B cell (primary cell): ENCODE results near the gene RGS17. TPM values are rescaled to one million over a fixed set of nuclear protein-coding genes. Genes with fewer than 3 reads are reported as not detected.

Experiments used
- ATAC-seq: fragments of 200-7000 bp; cut with Tn5 transposase; one replicate; pipeline ENCODE4 v1.10.0; 2021; ENCODE audit warnings: low read depth, mild to moderate bottlenecking, moderate number of reproducible peaks, moderate library complexity
- CTCF ChIA-PET: fragments of 350-600 bp; sonication (Branson Sonifier 250); formaldehyde crosslinking; loops from one replicate; lab custom pipeline; 2021; ENCODE audit warnings: antibody characterized with exemption, inconsistent platforms; lab: Charles Lee
- POLR2A ChIA-PET: fragments of 350-600 bp; sonication (Branson Sonifier 250); formaldehyde crosslinking; loops from one replicate; lab custom pipeline; 2021; ENCODE audit warnings: antibody characterized with exemption; lab: Charles Lee
- DNase-seq: peaks from one replicate; pipeline ENCODE4 v3.0.0; 2013
- H2AFZ ChIP-seq: 2 replicates; pipeline ENCODE4 v1.6.1; 2012; ENCODE audit warnings: mild to moderate bottlenecking, low read depth, low read length; ENCODE audit not compliant: insufficient read depth, poor library complexity, severe bottlenecking
- H3K27ac ChIP-seq, 2 donors: 1 replicate in 1 of 2; 2 replicates in 1 of 2; pipeline ENCODE4 v1.5.1; 2012 to 2013; ENCODE audit warnings: low read length in 2 of 2, mild to moderate bottlenecking in 2 of 2, moderate library complexity in 1 of 2
- H3K27me3 ChIP-seq, 4 experiments: fragments of 200-600 bp in 1 of 4; sonication (generic) in 1 of 4; replicated peaks in 1 of 4; 1 replicate in 2 of 4; 2 replicates in 2 of 4; pipeline versions ENCODE4 v1.6.1 to v1.7.0; 2013 to 2016; ENCODE audit warnings: low read length in 3 of 4, mild to moderate bottlenecking in 2 of 4, mixed read lengths in 1 of 4, moderate library complexity in 1 of 4; ENCODE audit not compliant: insufficient read depth in 4 of 4, control insufficient read depth in 3 of 4; ENCODE audit errors: control extremely low read depth in 1 of 4
- H3K36me3 ChIP-seq, 2 experiments: replicated peaks in 1 of 2; 1 replicate in 1 of 2; 2 replicates in 1 of 2; pipeline versions ENCODE4 v1.6.1 to v1.7.1; 2013; ENCODE audit warnings: low read length in 1 of 2; ENCODE audit not compliant: insufficient read depth in 2 of 2, control insufficient read depth in 1 of 2; ENCODE audit errors: control extremely low read depth in 1 of 2, extremely low read depth in 1 of 2
- H3K4me1 ChIP-seq, 2 donors: fragments of 200-600 bp in 1 of 2; sonication (generic) in 1 of 2; 1 replicate in 1 of 2; 2 replicates in 1 of 2; pipeline versions ENCODE4 v1.5.1 to v1.6.1; 2013 to 2017; ENCODE audit warnings: low read length in 2 of 2; ENCODE audit not compliant: control insufficient read depth in 2 of 2, insufficient read depth in 2 of 2
- H3K4me2 ChIP-seq: replicated peaks from 2 replicates; pipeline ENCODE3; 2012; ENCODE audit warnings: mild to moderate bottlenecking, low read depth, low read length; ENCODE audit not compliant: poor library complexity, severe bottlenecking
- H3K4me3 ChIP-seq, 5 experiments: fragments of 200-600 bp in 1 of 5; sonication (generic) in 1 of 5; 1 replicate in 3 of 5; 2 replicates in 2 of 5; pipeline versions ENCODE4 v1.5.1 to v1.7.0; 2011 to 2016; ENCODE audit warnings: low read length in 4 of 5, mild to moderate bottlenecking in 4 of 5, low read depth in 2 of 5, control low read depth in 1 of 5, moderate library complexity in 1 of 5; ENCODE audit not compliant: insufficient read depth in 1 of 5; ENCODE audit errors: control extremely low read depth in 1 of 5, extremely low read depth in 1 of 5
- H3K79me2 ChIP-seq: fragments of 200-600 bp; sonication (generic); one replicate; pipeline ENCODE4 v1.6.0; 2016; ENCODE audit warnings: low read length; ENCODE audit not compliant: control insufficient read depth, insufficient read depth
- H3K9ac ChIP-seq: fragments of 200-600 bp; sonication (generic); 2 replicates; pipeline ENCODE4 v1.6.1; 2017; ENCODE audit warnings: mild to moderate bottlenecking, low read length, moderate library complexity
- H3K9me3 ChIP-seq, 3 donors: one replicate each; pipeline versions ENCODE4 v1.6.1 to v1.7.1; 2013; ENCODE audit warnings: low read length in 2 of 3; ENCODE audit not compliant: control insufficient read depth in 2 of 3, insufficient read depth in 1 of 3; ENCODE audit errors: control extremely low read depth in 1 of 3
- H4K20me1 ChIP-seq: 2 replicates; pipeline ENCODE4 v1.6.0; 2012; ENCODE audit warnings: mild to moderate bottlenecking, low read length; ENCODE audit not compliant: insufficient read depth, control insufficient read depth, poor library complexity, severe bottlenecking
- H3K27ac Mint-ChIP-seq: one replicate; pipeline ENCODE4 v1.8.0; 2021; ENCODE audit warnings: mixed read lengths
- H3K27me3 Mint-ChIP-seq: one replicate; pipeline ENCODE4 v1.8.0; 2021; ENCODE audit warnings: mixed read lengths
- H3K4me1 Mint-ChIP-seq: one replicate; pipeline ENCODE4 v1.8.0; 2021; ENCODE audit warnings: mixed read lengths
- H3K4me3 Mint-ChIP-seq: one replicate; pipeline ENCODE4 v1.8.0; 2021; ENCODE audit warnings: mixed read lengths
- H3K9me3 Mint-ChIP-seq: one replicate; pipeline ENCODE4 v1.8.0; 2022; ENCODE audit warnings: mixed read lengths; ENCODE audit not compliant: insufficient read depth
- EZH2 ChIP-seq: IDR thresholded peaks from 2 replicates; pipeline ENCODE4 v1.6.1; 2012; ENCODE audit warnings: borderline replicate concordance, low read depth, mild to moderate bottlenecking, moderate library complexity, low read length; ENCODE audit not compliant: insufficient read depth, poor library complexity, severe bottlenecking
- WGBS: methylation state at CpG from one replicate; pipeline ENCODE4 v1.1.5; 2013; ENCODE audit warnings: missing lambda C conversion rate; ENCODE audit not compliant: insufficient coverage; 5-methylcytosine and 5-hydroxymethylcytosine counted together
- intact Hi-C: fragments of 100-400 bp; cut with micrococcal nuclease; formaldehyde crosslinking; loops from one replicate; pipeline ENCODE4 v1.10.0; 2022
- polyA plus RNA-seq: library from polyadenylated mRNA; depleted of rRNA; stranded (reverse); fragments of >200 nt; gene quantifications from 2 replicates; pipeline ENCODE4 v1.2.3, GENCODE V29; 2012
- total RNA-seq, 2 donors: library from RNA; stranded (reverse); fragments of 120-200 nt in 1 of 2; gene quantifications; 1 replicate in 1 of 2; 2 replicates in 1 of 2; pipeline versions ENCODE4 v1.2.3 to v1.2.4, GENCODE V29; 2013 to 2022
- TF ChIP-seq, protein P1 (sequence below): fragments of 200-600 bp; IDR thresholded peaks from one replicate; pipeline ENCODE4 v1.8.0; 2022; ENCODE audit warnings: antibody characterized with exemption, mild to moderate bottlenecking

RGS17 gene
- total and polyA plus RNA-seq, 2 donors (not counting 1 experiment from before 2014, with no cell fraction given): not detected

DNA sequence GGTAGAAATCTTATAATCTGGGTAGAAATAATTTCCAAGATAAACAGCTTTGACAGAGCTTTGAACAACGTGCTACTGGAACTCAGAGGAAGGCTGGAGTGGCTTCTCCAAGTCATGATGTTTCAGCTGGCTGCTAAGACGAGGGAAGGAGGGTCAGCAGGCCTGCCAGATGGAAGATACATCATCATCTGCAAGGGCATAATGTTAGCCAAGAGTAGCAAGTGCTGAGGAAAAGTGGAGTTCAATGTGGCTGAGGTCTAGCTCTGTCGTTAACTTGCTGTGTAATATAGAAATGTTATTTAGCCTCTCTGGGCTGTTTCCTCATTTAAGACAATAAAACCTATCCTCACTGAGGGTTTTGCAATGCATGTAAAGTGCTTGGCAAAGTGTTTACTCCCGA, 35.1 kb downstream of the RGS17 start:
- DNase-seq (no peak), ATAC-seq (no peak)
- no peak overlapping the region for H3K4me3 ChIP-seq
- H3K9ac ChIP-seq: no peak overlapping the region
- no peak overlapping the region for H2AFZ ChIP-seq
- no peaks in the 10 kb centered on the region for H3K9me3 ChIP-seq
- H3K27me3 ChIP-seq: no peaks in the 10 kb centered on the region
- no peak overlapping the region for H3K4me2 ChIP-seq
- H3K79me2 ChIP-seq: no peaks in the 10 kb centered on the region
- H3K4me1 ChIP-seq: no peaks in the 10 kb centered on the region
- Mint-ChIP-seq H3K27ac (no peak overlapping the region), H3K4me1 (no peaks in the 10 kb centered on the region), H3K4me3 (no peak overlapping the region), H3K9me3 (no peaks in the 10 kb centered on the region), H3K27me3 (no peaks in the 10 kb centered on the region)
- no peaks in the 10 kb centered on the region for H3K36me3 ChIP-seq
- intact Hi-C loops: no loop called here
- TF ChIP-seq, protein P1, sequence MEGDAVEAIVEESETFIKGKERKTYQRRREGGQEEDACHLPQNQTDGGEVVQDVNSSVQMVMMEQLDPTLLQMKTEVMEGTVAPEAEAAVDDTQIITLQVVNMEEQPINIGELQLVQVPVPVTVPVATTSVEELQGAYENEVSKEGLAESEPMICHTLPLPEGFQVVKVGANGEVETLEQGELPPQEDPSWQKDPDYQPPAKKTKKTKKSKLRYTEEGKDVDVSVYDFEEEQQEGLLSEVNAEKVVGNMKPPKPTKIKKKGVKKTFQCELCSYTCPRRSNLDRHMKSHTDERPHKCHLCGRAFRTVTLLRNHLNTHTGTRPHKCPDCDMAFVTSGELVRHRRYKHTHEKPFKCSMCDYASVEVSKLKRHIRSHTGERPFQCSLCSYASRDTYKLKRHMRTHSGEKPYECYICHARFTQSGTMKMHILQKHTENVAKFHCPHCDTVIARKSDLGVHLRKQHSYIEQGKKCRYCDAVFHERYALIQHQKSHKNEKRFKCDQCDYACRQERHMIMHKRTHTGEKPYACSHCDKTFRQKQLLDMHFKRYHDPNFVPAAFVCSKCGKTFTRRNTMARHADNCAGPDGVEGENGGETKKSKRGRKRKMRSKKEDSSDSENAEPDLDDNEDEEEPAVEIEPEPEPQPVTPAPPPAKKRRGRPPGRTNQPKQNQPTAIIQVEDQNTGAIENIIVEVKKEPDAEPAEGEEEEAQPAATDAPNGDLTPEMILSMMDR: no peak
- no peak for TF ChIP-seq EZH2
- ChIA-PET POLR2A (no interaction called here), CTCF (interaction anchor here (0.6 kb wide), 1 partner anchor 1925 kb away, joined by 3 read pairs; no protein-coding TSS in a partner anchor)
- H3K27ac ChIP-seq: no peak overlapping the region
- 64% methylated on average over 2 of the region's 4 CpGs for WGBS
- no peaks in the 10 kb centered on the region for H4K20me1 ChIP-seq

GRCh38 chr6:153092082-153093013, 38.7 kb downstream of the RGS17 start:
- H3K27me3 ChIP-seq: no peaks in the 10 kb centered on the region
- H3K9ac ChIP-seq: no peak overlapping the region
- no peak overlapping the region for H3K27ac ChIP-seq
- H3K4me1 ChIP-seq: no peaks in the 10 kb centered on the region
- no peaks in the 10 kb centered on the region for H3K9me3 Mint-ChIP-seq
- TF ChIP-seq, protein P1: no peak
- TF ChIP-seq EZH2: no peak
- no peak overlapping the region for H3K4me2 ChIP-seq
- no CpG with 5 or more reads among the region's 9 CpGs for WGBS
- ChIA-PET CTCF (no interaction called here), POLR2A (no interaction called here)
- H3K36me3 ChIP-seq: no peaks in the 10 kb centered on the region
- peaks cover 2% of the 10 kb centered on the region for H3K27me3 Mint-ChIP-seq
- no peak for ATAC-seq
- no peak overlapping the region for H2AFZ ChIP-seq
- H3K4me3 Mint-ChIP-seq: no peak overlapping the region
- H4K20me1 ChIP-seq: no peaks in the 10 kb centered on the region
- intact Hi-C loops: no loop called here
- no peak for DNase-seq
- H3K4me1 Mint-ChIP-seq: no peaks in the 10 kb centered on the region
- H3K79me2 ChIP-seq: no peaks in the 10 kb centered on the region
- no peaks in the 10 kb centered on the region for H3K9me3 ChIP-seq
- no peak overlapping the region for H3K4me3 ChIP-seq
- no peak overlapping the region for H3K27ac Mint-ChIP-seq
